Inflammatory macrophage (primary cell): ENCODE results near the gene PDE4D.

Experiments
- DNase-seq, 2 donors: peaks; one replicate each; pipeline ENCODE4 v3.0.0-alpha.2; 2020 to 2022

Gene PDE4D

GRCh38 chr5:59351076-59351794 lies 542.3 kb downstream of the PDE4D start:
- DNase-seq: no peak

GRCh38 chr5:59348189-59348588 lies 545.3 kb downstream of the PDE4D start:
- DNase-seq: no peak

- no peak for DNase-seq
Observed at GRCh38 chr5:59346982-59347381, 546.5 kb downstream of the PDE4D start.

GRCh38 chr5:59346514-59346913 lies 547.0 kb downstream of the PDE4D start:
- DNase-seq: no peak

GRCh38 chr5:59342181-59342580 lies 551.3 kb downstream of the PDE4D start:
- DNase-seq: no peak

- DNase-seq: no peak
Observed at GRCh38 chr5:59341760-59342159, 551.8 kb downstream of the PDE4D start.

GRCh38 chr5:59341155-59341554 lies 552.4 kb downstream of the PDE4D start:
- DNase-seq: no peak

GRCh38 chr5:59340637-59341036 lies 552.9 kb downstream of the PDE4D start:
- no peak for DNase-seq

GRCh38 chr5:59337240-59337639 lies 556.3 kb downstream of the PDE4D start:
- peak; percentile 11 to 26 for DNase-seq

GRCh38 chr5:59335544-59335943 lies 558.0 kb downstream of the PDE4D start:
- no peak for DNase-seq

GRCh38 chr5:59333416-59333815 lies 560.1 kb downstream of the PDE4D start:
- DNase-seq: no peak

- DNase-seq: no peak
Observed at GRCh38 chr5:59332236-59332973, 561.1 kb downstream of the PDE4D start.

- no peak for DNase-seq
Observed at GRCh38 chr5:59330680-59331079, 562.8 kb downstream of the PDE4D start.

GRCh38 chr5:59328709-59329296 lies 564.7 kb downstream of the PDE4D start:
- DNase-seq: no peak

- DNase-seq: no peak
Observed at GRCh38 chr5:59327191-59327980, 566.1 kb downstream of the PDE4D start.

GRCh38 chr5:59326596-59326995 lies 566.9 kb downstream of the PDE4D start:
- no peak for DNase-seq

- DNase-seq: no peak
Observed at GRCh38 chr5:59325070-59325469, 568.5 kb downstream of the PDE4D start.

GRCh38 chr5:59322894-59323293 lies 570.6 kb downstream of the PDE4D start:
- no peak for DNase-seq

- no peak for DNase-seq
Observed at GRCh38 chr5:59322058-59322457, 571.5 kb downstream of the PDE4D start.

GRCh38 chr5:59321642-59322041 lies 571.9 kb downstream of the PDE4D start:
- DNase-seq: no peak

GRCh38 chr5:59320420-59320819 lies 573.1 kb downstream of the PDE4D start:
- no peak for DNase-seq

GRCh38 chr5:59319250-59319649 lies 574.3 kb downstream of the PDE4D start:
- DNase-seq: no peak

- DNase-seq: no peak
Observed at GRCh38 chr5:59317774-59318205, 575.7 kb downstream of the PDE4D start.
